Measurements from ENCODE around the gene PDCD11.

The PDCD11 gene

DNA sequence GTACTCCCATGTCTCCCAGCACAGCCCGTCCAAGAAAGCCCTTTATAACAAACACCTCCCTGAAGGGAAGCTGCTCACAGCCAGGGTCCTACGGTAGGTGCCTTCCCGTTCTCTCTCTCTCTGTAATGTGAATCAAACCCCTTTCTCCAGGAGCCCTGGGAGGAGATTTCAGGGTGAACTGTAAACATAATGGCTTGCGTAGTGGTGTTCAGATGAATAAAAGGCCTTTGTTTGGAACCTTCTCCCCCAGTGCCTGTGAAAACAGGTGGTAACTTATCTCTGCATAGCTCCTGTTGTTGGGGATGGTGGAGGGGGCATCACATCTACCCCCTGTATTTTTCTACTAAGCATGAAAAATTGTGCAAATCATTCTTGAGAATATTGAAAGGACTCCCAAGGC is 43.4 kb downstream of the PDCD11 start:
- peaks cover 98% of the 10 kb centered on the region for H3K36me3 ChIP-seq
- no peak overlapping the region for H3K4me3 ChIP-seq
- H3K9me3 ChIP-seq, result no peaks in the 10 kb centered on the region
- H3K9ac ChIP-seq, result no peak overlapping the region
- H3K4me2 ChIP-seq, result no peak overlapping the region
- H4K20me1 ChIP-seq, result peaks cover 28% of the 10 kb centered on the region; the same call in 1 of the 2 replicates
- H3K27me3 ChIP-seq, result no peaks in the 10 kb centered on the region
- TF ChIP-seq Cebpa-rat (IDR thresholded peaks at IDR 0.05), result no peak
- no peak overlapping the region for H3K27ac ChIP-seq
- peaks cover 16% of the 10 kb centered on the region for H3K4me1 ChIP-seq

DNA sequence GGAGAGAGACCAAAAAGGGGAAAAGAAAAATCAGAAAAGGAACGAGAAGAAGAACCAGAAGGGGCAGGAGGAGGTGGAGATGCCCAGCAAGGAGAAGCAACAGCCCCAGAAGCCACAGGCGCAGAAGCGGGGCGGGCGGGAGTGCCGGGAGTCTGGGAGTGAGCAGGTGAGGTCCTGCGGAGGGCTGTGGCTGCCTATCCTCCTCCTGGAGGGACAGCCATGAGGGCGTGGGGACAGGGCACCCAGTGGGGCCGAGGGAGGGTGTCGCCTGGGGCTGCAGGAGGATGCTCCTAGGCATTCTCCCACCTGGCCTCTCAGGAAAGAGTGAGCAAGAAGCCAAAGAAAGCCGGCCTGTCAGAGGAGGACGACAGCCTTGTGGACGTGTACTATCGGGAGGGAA is 44.0 kb downstream of the PDCD11 start:
- Histone ChIP-seq H3K4me3 (no peak overlapping the region), H3K36me3 (peaks cover 100% of the 10 kb centered on the region), H3K9ac (no peak overlapping the region), H3K4me1 (peaks cover 13% of the 10 kb centered on the region), H3K27ac (no peak overlapping the region), H3K9me3 (no peaks in the 10 kb centered on the region), H3K27me3 (no peaks in the 10 kb centered on the region), H3K4me2 (no peak overlapping the region), H4K20me1 (peaks cover 32% of the 10 kb centered on the region; the same call in 1 of the 2 replicates)
- no peak for TF ChIP-seq Cebpa-rat (IDR thresholded peaks at IDR 0.05)

DNA sequence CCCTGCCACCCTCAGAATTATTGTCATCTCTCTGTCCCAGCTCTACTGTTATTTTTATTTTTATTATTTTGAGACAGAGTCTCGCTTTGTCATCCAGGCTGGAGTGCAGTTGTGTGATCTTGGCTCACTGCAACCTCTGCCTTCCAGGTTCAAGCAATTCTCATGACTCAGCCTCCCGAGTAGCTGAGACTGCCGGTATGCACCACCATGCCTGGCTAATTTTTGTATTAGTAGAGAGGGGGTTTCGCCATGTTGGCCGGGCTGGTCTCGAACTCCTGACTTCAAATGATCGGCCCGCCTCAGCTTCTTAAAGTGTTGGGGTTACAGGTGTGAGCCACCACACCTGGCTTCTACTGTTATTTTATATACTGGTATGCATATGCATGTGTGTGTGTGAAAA is 44.8 kb downstream of the PDCD11 start:
- no peak overlapping the region for H3K4me2 ChIP-seq
- peaks cover 6% of the 10 kb centered on the region for H3K4me1 ChIP-seq
- no peaks in the 10 kb centered on the region for H3K27me3 ChIP-seq
- H3K36me3 ChIP-seq, result peaks cover 100% of the 10 kb centered on the region
- no peak overlapping the region for H3K9ac ChIP-seq
- TF ChIP-seq Cebpa-rat (IDR thresholded peaks at IDR 0.05), result no peak
- peaks cover 36% of the 10 kb centered on the region; the same call in 1 of the 2 replicates for H4K20me1 ChIP-seq
- no peaks in the 10 kb centered on the region for H3K9me3 ChIP-seq
- H3K4me3 ChIP-seq, result no peak overlapping the region
- H3K27ac ChIP-seq, result no peak overlapping the region

DNA sequence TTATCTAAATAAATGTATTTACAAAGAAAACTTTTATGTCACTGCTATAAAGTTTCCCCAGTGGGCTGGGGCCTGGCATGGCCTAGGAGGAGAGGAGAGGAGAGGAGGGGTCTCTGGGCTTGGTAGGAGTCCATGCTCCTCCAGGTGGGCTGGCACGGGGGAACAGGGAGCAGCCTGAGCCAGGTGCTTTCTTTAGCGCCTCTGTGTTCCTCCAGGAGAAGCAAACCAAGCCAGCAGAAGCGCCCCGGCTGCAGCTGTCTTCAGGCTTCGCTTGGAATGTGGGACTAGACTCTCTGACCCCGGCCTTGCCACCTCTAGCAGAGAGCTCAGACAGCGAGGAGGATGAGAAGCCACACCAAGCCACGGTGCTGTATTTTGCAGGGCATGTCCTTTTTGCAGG is 45.2 kb downstream of the PDCD11 start:
- no peak for TF ChIP-seq Cebpa-rat (IDR thresholded peaks at IDR 0.05)
- no peak overlapping the region for H3K9ac ChIP-seq

DNA sequence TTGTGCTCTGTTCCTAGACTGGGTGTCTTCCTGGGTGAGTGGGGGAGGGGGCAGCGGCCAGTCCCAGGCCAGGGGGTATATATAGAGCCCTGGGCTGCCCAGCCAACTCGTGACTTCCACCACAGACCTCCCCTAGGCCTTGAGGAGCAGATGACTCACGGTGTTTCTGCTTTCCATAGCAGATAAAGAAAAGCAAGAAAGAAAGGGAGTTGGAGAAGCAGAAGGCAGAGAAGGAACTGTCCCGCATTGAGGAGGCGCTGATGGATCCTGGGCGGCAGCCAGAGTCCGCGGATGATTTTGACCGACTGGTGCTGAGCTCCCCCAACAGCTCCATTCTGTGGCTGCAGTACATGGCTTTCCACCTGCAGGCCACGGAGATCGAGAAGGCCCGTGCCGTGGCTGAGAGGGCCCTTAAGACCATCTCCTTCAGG is 45.6 kb downstream of the PDCD11 start:
- Histone ChIP-seq H3K27me3 (no peaks in the 10 kb centered on the region), H3K4me1 (peaks cover 2% of the 10 kb centered on the region; the same call in 1 of the 2 replicates), H3K9ac (no peak overlapping the region), H3K4me2 (no peak overlapping the region), H3K4me3 (no peak overlapping the region), H4K20me1 (peaks cover 44% of the 10 kb centered on the region; the same call in 1 of the 2 replicates), H3K27ac (no peak overlapping the region), H3K9me3 (no peaks in the 10 kb centered on the region), H3K36me3 (peaks cover 100% of the 10 kb centered on the region)
- TF ChIP-seq Cebpa-rat (IDR thresholded peaks at IDR 0.05), result no peak

More for the DNA sequence above, 45.2 kb downstream of the PDCD11 start:
- Histone ChIP-seq H3K4me2 (no peak overlapping the region), H3K4me1 (peaks cover 2% of the 10 kb centered on the region), H4K20me1 (peaks cover 40% of the 10 kb centered on the region; the same call in 1 of the 2 replicates), H3K27me3 (no peaks in the 10 kb centered on the region), H3K9me3 (no peaks in the 10 kb centered on the region), H3K4me3 (no peak overlapping the region), H3K27ac (no peak overlapping the region), H3K36me3 (peaks cover 100% of the 10 kb centered on the region)

- peaks cover 100% of the 10 kb centered on the region for H3K36me3 ChIP-seq
- no peak overlapping the region for H3K4me3 ChIP-seq
- peaks cover 46% of the 10 kb centered on the region; the same call in 1 of the 2 replicates for H4K20me1 ChIP-seq
- no peaks in the 10 kb centered on the region for H3K9me3 ChIP-seq
- H3K27ac ChIP-seq, result no peak overlapping the region
- TF ChIP-seq Cebpa-rat (IDR thresholded peaks at IDR 0.05), result no peak
- H3K4me1 ChIP-seq, result peaks cover 18% of the 10 kb centered on the region
- no peak overlapping the region for H3K4me2 ChIP-seq
- no peak overlapping the region for H3K9ac ChIP-seq
- no peaks in the 10 kb centered on the region for H3K27me3 ChIP-seq
These were observed 47.2 kb downstream of the PDCD11 start for GRCh38 chr10:103443475-103444185.

GRCh38 chr10:103444478-103444877 is 48.1 kb downstream of the PDCD11 start:
- TF ChIP-seq Cebpa-rat (IDR thresholded peaks at IDR 0.05), result no peak

GRCh38 chr10:103445366-103445765 is 48.9 kb downstream of the PDCD11 start:
- H3K36me3 ChIP-seq, result peaks cover 96% of the 10 kb centered on the region

More at GRCh38 chr10:103444478-103444877, 48.1 kb downstream of the PDCD11 start:
- H3K36me3 ChIP-seq, result peaks cover 100% of the 10 kb centered on the region
- no peak overlapping the region for H3K27ac ChIP-seq
- H3K4me3 ChIP-seq, result no peak overlapping the region
- H3K9ac ChIP-seq, result no peak overlapping the region
- H3K4me1 ChIP-seq, result peaks cover 26% of the 10 kb centered on the region
- H4K20me1 ChIP-seq, result peaks cover 54% of the 10 kb centered on the region
- no peaks in the 10 kb centered on the region for H3K9me3 ChIP-seq
- H3K4me2 ChIP-seq, result no peak overlapping the region
- no peaks in the 10 kb centered on the region for H3K27me3 ChIP-seq

DNA sequence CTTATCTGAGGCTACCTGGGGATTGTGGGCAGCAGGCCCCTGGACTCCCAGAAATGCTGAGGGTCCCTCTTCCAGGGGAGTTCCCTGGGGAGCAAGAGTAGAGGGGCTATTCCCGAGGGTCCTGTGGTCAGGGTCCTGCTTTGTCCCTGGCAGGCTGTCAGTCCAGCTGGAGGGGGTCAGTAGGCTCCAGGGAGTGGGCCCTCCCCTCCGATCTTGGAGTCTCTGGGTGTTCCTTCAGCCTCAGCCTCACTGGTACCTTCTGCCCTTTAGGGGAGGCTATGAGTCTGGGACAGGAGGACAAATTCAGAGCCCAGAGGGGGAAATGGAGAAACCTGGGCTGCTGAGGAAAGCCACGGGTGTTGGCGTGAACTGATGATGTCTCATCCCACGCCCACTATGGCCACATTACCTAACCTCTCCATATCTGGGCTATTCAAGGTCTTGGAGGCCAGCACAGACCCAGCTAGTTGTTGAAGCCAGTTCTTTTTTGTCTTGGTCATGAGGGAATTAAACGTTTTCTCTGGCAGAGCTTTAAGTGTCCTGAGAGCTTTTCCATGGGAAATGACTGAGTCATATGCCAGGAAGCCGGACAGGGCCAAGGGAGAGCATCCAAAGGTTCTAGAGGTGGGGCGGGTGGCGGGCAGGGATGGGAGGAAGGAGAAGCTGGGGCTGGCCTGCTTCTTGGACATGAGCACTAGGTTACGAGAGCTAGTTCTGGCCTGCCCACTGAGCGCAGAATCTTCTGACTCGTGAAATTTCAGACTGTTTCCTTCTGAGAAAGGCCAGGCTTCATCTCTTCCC is 49.5 kb downstream of the PDCD11 start:
- TF ChIP-seq Cebpa-rat (IDR thresholded peaks at IDR 0.05), result no peak
- Histone ChIP-seq H3K27ac (no peak overlapping the region), H3K4me2 (no peak overlapping the region)

More at GRCh38 chr10:103445366-103445765, 48.9 kb downstream of the PDCD11 start:
- TF ChIP-seq Cebpa-rat (IDR thresholded peaks at IDR 0.05), result no peak
- H3K27me3 ChIP-seq, result no peaks in the 10 kb centered on the region
- no peak overlapping the region for H3K27ac ChIP-seq
- H4K20me1 ChIP-seq, result peaks cover 62% of the 10 kb centered on the region
- no peak overlapping the region for H3K4me3 ChIP-seq
- H3K4me1 ChIP-seq, result peaks cover 35% of the 10 kb centered on the region
- H3K9me3 ChIP-seq, result no peaks in the 10 kb centered on the region
- no peak overlapping the region for H3K9ac ChIP-seq
- no peak overlapping the region for H3K4me2 ChIP-seq

GRCh38 chr10:103447187-103447586 is 50.8 kb downstream of the PDCD11 start:
- 0 out of 2 replicates have a peak overlapping the region, but pooled peaks have one; percentile 22 for H3K27ac ChIP-seq
- peaks cover 78% of the 10 kb centered on the region for H3K36me3 ChIP-seq

More for the DNA sequence above, 49.5 kb downstream of the PDCD11 start:
- Histone ChIP-seq H3K4me3 (no peak overlapping the region), H3K9me3 (no peaks in the 10 kb centered on the region), H3K9ac (no peak overlapping the region), H3K4me1 (peaks cover 41% of the 10 kb centered on the region), H4K20me1 (peaks cover 64% of the 10 kb centered on the region), H3K27me3 (no peaks in the 10 kb centered on the region), H3K36me3 (peaks cover 90% of the 10 kb centered on the region)

More at GRCh38 chr10:103447187-103447586, 50.8 kb downstream of the PDCD11 start:
- Histone ChIP-seq H4K20me1 (peaks cover 64% of the 10 kb centered on the region), H3K9me3 (no peaks in the 10 kb centered on the region), H3K4me3 (no peak overlapping the region), H3K9ac (no peak overlapping the region), H3K27me3 (no peaks in the 10 kb centered on the region), H3K4me2 (peak overlapping the region; percentile 42), H3K4me1 (peaks cover 51% of the 10 kb centered on the region)
- no peak for TF ChIP-seq Cebpa-rat (IDR thresholded peaks at IDR 0.05)

All from BLaER1 (cell line).